GM06990 (cell line): ENCODE measurements around the gene ARHGEF39.
"Not testable (repeated sequence)": the region's sequence is repeated elsewhere in the genome, so short reads cannot be mapped to it uniquely, and the experiment has no call there.

Experiments
- DNase-seq: peaks from one replicate; pipeline ENCODE4 v3.0.0-alpha.2; 2011; ENCODE audit not compliant: insufficient read length; ENCODE audit errors: extremely low read depth
- H3K27me3 ChIP-seq: replicated peaks from 2 replicates; pipeline ENCODE4 v1.6.0; 2011; ENCODE audit warnings: low read length; ENCODE audit not compliant: control insufficient read depth, insufficient read depth
- H3K36me3 ChIP-seq: 2 replicates; pipeline ENCODE4 v1.5.1; 2011; ENCODE audit warnings: low read length; ENCODE audit not compliant: control insufficient read depth, insufficient read depth
- H3K4me3 ChIP-seq: replicated peaks from 2 replicates; pipeline ENCODE4 v1.5.1; 2011; ENCODE audit warnings: low read depth, mild to moderate bottlenecking, control low read depth, low read length
- CTCF ChIP-seq: IDR thresholded peaks from 2 replicates; pipeline ENCODE4 v1.5.1; 2011; ENCODE audit warnings: low read length, control low read depth, mild to moderate bottlenecking, inconsistent platforms; ENCODE audit not compliant: insufficient read depth, poor library complexity, severe bottlenecking

The ARHGEF39 gene

GRCh38 chr9:35650341-35651158 lies 14.4 kb downstream of the ARHGEF39 start, which contains the start of gene SIT1:
Gene SIT1, minus strand, starts transcription at chr9:35650931. Its CDS starts 78 bp downstream, at chr9:35650853.
- DNase-seq, result peak; percentile 57
- H3K4me3 ChIP-seq, result peak within 1 kb of the TSS; percentile 74

GRCh38 chr9:35649431-35650340 lies 15.3 kb downstream of the ARHGEF39 start:
- peak overlapping the region; percentile 74 for H3K4me3 ChIP-seq
- H3K36me3 ChIP-seq, result no peaks in the 10 kb centered on the region
- TF ChIP-seq CTCF, result no peak
- H3K27me3 ChIP-seq, result no peaks in the 10 kb centered on the region
- DNase-seq, result peak; percentile 49

More at GRCh38 chr9:35650341-35651158, 14.4 kb downstream of the ARHGEF39 start, which contains the start of gene SIT1:
- Histone ChIP-seq H3K27me3 (no peaks in the 10 kb centered on the region), H3K36me3 (no peaks in the 10 kb centered on the region)
- no peak for TF ChIP-seq CTCF

- Histone ChIP-seq H3K36me3 (no peaks in the 10 kb centered on the region; the same call in 1 of the 2 replicates), H3K4me3 (peak overlapping the region; percentile 72), H3K27me3 (no peaks in the 10 kb centered on the region)
- TF ChIP-seq CTCF, result peak; percentile 98
- peak; percentile 95 for DNase-seq
Observed at GRCh38 chr9:35646533-35647265, 18.3 kb downstream of the ARHGEF39 start.

GRCh38 chr9:35646153-35646532 lies 18.9 kb downstream of the ARHGEF39 start:
- Histone ChIP-seq H3K27me3 (no peaks in the 10 kb centered on the region), H3K4me3 (peak overlapping the region; percentile 72), H3K36me3 (no peaks in the 10 kb centered on the region; the same call in 1 of the 2 replicates)
- peak; percentile 37 for DNase-seq
- TF ChIP-seq CTCF, result no peak

- H3K4me3 ChIP-seq, result peak overlapping the region; percentile 72
Observed at GRCh38 chr9:35645736-35646135, 19.3 kb downstream of the ARHGEF39 start.

More at GRCh38 chr9:35645736-35646135, 19.3 kb downstream of the ARHGEF39 start:
- H3K27me3 ChIP-seq, H3K36me3 ChIP-seq, DNase-seq: not testable (repeated sequence)
